ENCODE data around the gene MEF2C. TPM values are rescaled to one million over a fixed set of nuclear protein-coding genes. Genes with fewer than 3 reads are reported as not detected.

Gene MEF2C
- total RNA-seq, 2 experiments from 2014 or later: 0.07 to 0.12 TPM

DNA sequence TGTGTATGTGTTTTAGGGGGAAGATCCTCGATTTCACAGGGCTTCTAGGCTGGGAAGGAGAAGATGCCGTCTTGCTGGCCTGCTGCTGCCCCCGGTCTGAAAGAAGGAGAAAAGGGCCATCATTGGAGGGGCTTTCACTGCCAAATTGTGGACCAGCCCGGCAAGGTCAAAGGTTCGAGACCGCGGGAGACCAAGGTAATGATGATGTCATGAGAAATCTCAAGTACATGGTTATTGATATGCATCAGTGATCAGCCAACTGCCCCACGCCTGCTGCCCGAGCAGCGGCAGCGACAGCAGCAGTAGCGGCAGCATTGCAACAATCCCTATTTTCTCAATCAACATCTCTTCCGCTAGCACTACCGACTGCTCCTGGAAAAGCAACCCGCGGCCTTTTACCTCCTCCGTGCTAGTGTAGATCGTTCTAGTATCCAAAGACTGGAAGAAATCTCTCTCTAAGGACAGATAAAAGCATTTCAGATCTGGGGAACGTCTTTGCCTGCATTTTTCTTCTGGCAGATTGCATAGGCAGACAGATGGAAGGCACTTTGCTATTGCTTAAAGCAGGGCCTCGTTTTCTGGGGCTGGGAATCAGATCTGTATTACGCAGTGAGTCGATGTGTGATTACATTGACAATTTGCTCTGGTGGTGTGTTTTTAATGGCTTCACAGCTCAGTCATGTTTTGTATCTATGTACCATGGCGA, 215.3 kb downstream of the MEF2C start:
- no peak for ATAC-seq
- peaks cover 81% of the 10 kb centered on the region for H3K27me3 Mint-ChIP-seq
- no peaks in the 10 kb centered on the region for H3K36me3 Mint-ChIP-seq (ENCODE audit: low read depth)
- peaks cover 7% of the 10 kb centered on the region for H3K9me3 Mint-ChIP-seq (ENCODE audit: low read depth)
- DNase-seq: no peak
- H3K4me3 Mint-ChIP-seq: peak overlapping the region; percentile 64
- ChIA-PET CTCF (interaction anchor here (0.9 to 2.6 kb wide), 3 partner anchors 23 to 432 kb away, joined by 3 to 10 read pairs (median 3); no protein-coding TSS in a partner anchor), POLR2A (no interaction called here)
- intact Hi-C loops (cut with DNase I, micrococcal nuclease): loop anchor here in 1 of 2 experiments (2.0 to 5.0 kb wide), 2 partner anchors 23 to 165 kb away; no protein-coding TSS in a partner anchor
- peaks cover 29% of the 10 kb centered on the region for H3K4me1 Mint-ChIP-seq
- no peak overlapping the region for H3K27ac Mint-ChIP-seq
